Psoas muscle (tissue), 8 donors: ENCODE results near the gene LRIT1. TPM values are rescaled to one million over a fixed set of nuclear protein-coding genes. Genes with fewer than 3 reads are reported as not detected.

ENCODE experiments used
- ATAC-seq, 4 donors: fragments of 200-7000 bp; cut with Tn5 transposase; one replicate each; pipeline ENCODE4 v1.9.1; 2020; ENCODE audit warnings: moderate library complexity in 3 of 4, mild to moderate bottlenecking in 2 of 4
- DNase-seq, 2 donors: peaks; one replicate each; pipeline ENCODE4 v3.0.0-alpha.2; 2020
- H3K27ac ChIP-seq: fragments of 200-600 bp; one replicate; pipeline ENCODE4 v1.8.0; 2022
- H3K27me3 ChIP-seq, 3 donors: fragments of 200-600 bp in 1 of 3; one replicate each; pipeline versions ENCODE4 v1.6.1 to v1.8.0; 2013 to 2022; ENCODE audit warnings: low read length in 2 of 3, mild to moderate bottlenecking in 2 of 3, moderate library complexity in 1 of 3; ENCODE audit not compliant: insufficient read depth in 3 of 3
- H3K36me3 ChIP-seq, 2 donors: fragments of 200-600 bp in 1 of 2; one replicate each; pipeline versions ENCODE4 v1.6.1 to v1.8.0; 2013 to 2022; ENCODE audit warnings: low read depth in 1 of 2, mild to moderate bottlenecking in 1 of 2, moderate library complexity in 1 of 2; ENCODE audit not compliant: insufficient read depth in 1 of 2
- H3K4me1 ChIP-seq: fragments of 200-600 bp; one replicate; pipeline ENCODE4 v1.8.0; 2022
- H3K4me3 ChIP-seq: fragments of 200-600 bp; one replicate; pipeline ENCODE4 v1.8.0; 2022; ENCODE audit warnings: mild to moderate bottlenecking
- H3K9me3 ChIP-seq: fragments of 200-600 bp; one replicate; pipeline ENCODE4 v1.8.0; 2022
- WGBS, 3 donors: extraction: QIAGEN DNeasy Blood & Tissue Kit; methylation state at CpG; one replicate each; pipeline versions ENCODE4 v1.1.6 to v1.1.7; 2013; 5-methylcytosine and 5-hydroxymethylcytosine counted together
- intact Hi-C, 2 donors: fragments of 100-400 bp; cut with DNase I; formaldehyde crosslinking; loops; one replicate each; pipeline versions ENCODE4 v1.11.0 to v1.14.2; 2022
- polyA plus RNA-seq, 3 donors: library from polyadenylated mRNA; stranded (reverse); fragments of 200-250 nt; gene quantifications; one replicate each; pipeline ENCODE4 v1.2.3, GENCODE V29; 2013
- total RNA-seq, 4 donors: library from RNA; stranded (reverse); fragmentation: NEBNext Ultra II Directional in 2 of 4; extraction: Animal tissue kit (Norgen Biotek cat#: 25700) in 2 of 4; gene quantifications; one replicate each; pipeline versions ENCODE4 v1.2.1 to v1.2.4, GENCODE V29; 2021 to 2023
- TF ChIP-seq, protein P1 (sequence below): fragments of 200-600 bp; IDR thresholded peaks from one replicate; pipeline ENCODE4 v1.8.0; 2022; ENCODE audit warnings: antibody characterized with exemption
- donor health status: healthy with polysubstance abuse.
- donor health status: DM: no; HTN: no; CAD: no; lungs with moderate emphysema.
- donor health status: Bipolar disorder and iron deficiency.
- donor health status: healthy.
- donor health status: DM: yes; HTN: yes; CAD: no.
- donor health status: DM: no; HTN: no; CAD: no.
- donor health status: DM: no; HTN: no; CAD: no.
- donor health status: DM: yes; HTN: yes; CAD: no.

Gene LRIT1
- total and polyA plus RNA-seq, 7 donors, result not detected

DNA sequence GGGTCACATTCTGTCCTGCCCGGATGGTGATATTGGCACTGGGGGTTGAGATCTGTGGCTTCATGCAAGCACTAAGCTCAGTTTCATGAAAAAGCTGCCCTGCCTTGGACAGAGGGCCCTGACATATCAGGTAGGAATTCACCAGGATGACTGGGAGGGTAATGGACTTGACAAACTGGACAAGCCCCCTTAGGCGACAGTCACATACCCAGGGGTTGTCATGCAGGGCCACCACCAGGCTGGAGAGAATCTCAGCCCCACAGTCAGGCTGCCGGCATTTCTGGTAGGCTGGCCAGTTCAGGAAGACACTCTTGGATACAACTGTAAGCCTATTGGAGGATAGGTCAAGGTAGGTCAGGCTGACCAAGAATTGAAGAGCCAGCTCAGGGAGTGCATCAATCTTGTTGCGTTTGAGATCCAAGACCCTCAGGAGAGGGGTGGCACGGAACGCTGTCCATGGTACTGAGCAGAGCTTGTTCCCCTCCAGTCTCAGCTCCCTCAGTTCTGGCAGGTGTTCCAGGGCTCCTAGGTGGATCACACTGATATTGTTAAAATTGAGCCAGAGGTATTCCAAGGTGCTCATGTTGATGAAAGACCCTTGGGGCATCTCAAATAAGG is 16.8 kb downstream of the LRIT1 start:
- H3K4me1 ChIP-seq, result no peaks in the 10 kb centered on the region
- ATAC-seq (no peak), DNase-seq (no peak)
- H3K27ac ChIP-seq, result no peak overlapping the region
- H3K27me3 ChIP-seq, result peaks cover 0 to 3% (median 0%) of the 10 kb centered on the region in 3 donors
- H3K9me3 ChIP-seq, result no peaks in the 10 kb centered on the region
- 45 to 49% (median 48%) methylated on average over 6 of the region's 6 CpGs for WGBS, 3 donors
- intact Hi-C loops, result no loop called here
- no peak overlapping the region for H3K4me3 ChIP-seq
- H3K36me3 ChIP-seq, result no peaks in the 10 kb centered on the region
- TF ChIP-seq, protein P1, sequence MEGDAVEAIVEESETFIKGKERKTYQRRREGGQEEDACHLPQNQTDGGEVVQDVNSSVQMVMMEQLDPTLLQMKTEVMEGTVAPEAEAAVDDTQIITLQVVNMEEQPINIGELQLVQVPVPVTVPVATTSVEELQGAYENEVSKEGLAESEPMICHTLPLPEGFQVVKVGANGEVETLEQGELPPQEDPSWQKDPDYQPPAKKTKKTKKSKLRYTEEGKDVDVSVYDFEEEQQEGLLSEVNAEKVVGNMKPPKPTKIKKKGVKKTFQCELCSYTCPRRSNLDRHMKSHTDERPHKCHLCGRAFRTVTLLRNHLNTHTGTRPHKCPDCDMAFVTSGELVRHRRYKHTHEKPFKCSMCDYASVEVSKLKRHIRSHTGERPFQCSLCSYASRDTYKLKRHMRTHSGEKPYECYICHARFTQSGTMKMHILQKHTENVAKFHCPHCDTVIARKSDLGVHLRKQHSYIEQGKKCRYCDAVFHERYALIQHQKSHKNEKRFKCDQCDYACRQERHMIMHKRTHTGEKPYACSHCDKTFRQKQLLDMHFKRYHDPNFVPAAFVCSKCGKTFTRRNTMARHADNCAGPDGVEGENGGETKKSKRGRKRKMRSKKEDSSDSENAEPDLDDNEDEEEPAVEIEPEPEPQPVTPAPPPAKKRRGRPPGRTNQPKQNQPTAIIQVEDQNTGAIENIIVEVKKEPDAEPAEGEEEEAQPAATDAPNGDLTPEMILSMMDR, result no peak

DNA sequence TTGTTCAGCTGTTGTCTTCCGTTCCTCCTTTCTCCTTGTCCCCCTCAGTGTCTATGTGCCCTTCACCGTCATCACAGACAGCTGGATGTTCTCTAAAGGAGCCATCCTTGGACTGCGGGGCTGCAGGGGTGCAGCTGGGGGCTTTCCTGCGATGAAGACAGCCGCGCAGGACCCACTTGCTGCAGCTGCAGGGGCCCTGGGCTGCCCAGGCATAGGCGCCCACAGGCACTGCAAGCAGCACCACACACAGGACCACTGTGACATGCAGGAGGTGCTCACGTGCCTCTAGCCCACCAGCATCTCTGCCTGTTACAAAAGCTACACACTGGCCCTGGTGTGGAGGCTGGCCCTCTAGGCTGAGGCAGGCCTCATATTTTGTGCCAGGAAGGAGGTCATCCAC is 19.4 kb downstream of the LRIT1 start:
- Histone ChIP-seq H3K27ac (no peak overlapping the region), H3K36me3 (no peaks in the 10 kb centered on the region), H3K4me1 (no peaks in the 10 kb centered on the region), H3K9me3 (no peaks in the 10 kb centered on the region), H3K27me3 (peaks cover 0 to 3% (median 0%) of the 10 kb centered on the region in 3 donors), H3K4me3 (no peak overlapping the region)
- no peak for ATAC-seq
- TF ChIP-seq, protein P1, result no peak
- intact Hi-C loops, result no loop called here
- DNase-seq, result no peak
- 69 to 83% (median 73%) methylated on average over 8 of the region's 8 CpGs for WGBS, 3 donors

DNA sequence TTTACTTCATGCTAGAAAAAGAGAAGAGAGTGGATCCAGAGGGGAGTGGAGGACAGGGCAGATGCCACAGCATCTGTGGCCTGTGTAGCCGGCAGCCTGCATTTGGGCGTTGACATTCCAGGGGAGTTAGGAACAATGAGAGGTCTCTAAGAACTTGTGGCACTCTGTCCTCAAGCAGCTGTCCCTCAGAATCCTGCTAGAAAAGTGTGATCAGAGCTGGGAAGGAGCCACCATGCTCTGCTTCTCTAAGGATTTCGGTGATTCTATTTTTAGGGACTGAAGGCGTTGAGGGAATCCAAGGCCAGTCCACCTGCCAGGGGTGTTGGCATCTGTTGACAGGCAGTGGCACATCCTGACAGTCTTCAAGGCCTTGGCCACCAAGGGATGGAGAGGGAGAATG is 23.6 kb downstream of the LRIT1 start:
- Histone ChIP-seq H3K9me3 (no peaks in the 10 kb centered on the region), H3K4me1 (no peaks in the 10 kb centered on the region), H3K27ac (no peak overlapping the region), H3K27me3 (peaks cover 0 to 6% (median 0%) of the 10 kb centered on the region in 3 donors), H3K4me3 (no peak overlapping the region), H3K36me3 (no peaks in the 10 kb centered on the region)
- DNase-seq (no peak), ATAC-seq (no peak)
- intact Hi-C loops, result no loop called here
- WGBS, 3 donors, result 37 to 49% (median 38%) methylated on average over 4 of the region's 4 CpGs
- TF ChIP-seq, protein P1, result no peak

DNA sequence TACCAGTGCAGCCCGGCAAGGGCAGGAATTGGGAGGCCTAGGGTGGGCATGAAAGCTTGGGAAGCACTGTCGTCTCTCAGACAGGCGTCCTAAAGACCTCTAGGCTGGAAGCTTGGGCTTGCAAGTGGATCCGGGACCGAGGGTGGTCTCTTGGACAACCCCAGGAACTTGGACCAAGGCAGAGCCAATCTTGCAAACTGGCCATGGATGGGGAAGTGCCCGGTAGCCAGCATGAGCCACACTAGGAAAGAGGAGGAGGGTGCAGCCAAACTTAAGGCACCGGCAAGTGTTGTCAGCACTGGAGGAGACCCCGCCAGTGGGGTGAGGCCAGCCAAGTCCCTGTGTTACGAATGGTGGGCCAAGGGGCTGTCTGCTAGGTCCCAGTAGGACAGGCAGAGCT is 24.5 kb downstream of the LRIT1 start:
- ATAC-seq (no peak), DNase-seq (no peak)
- intact Hi-C loops, result no loop called here
- Histone ChIP-seq H3K4me3 (no peak overlapping the region), H3K9me3 (no peaks in the 10 kb centered on the region), H3K36me3 (no peaks in the 10 kb centered on the region), H3K4me1 (no peaks in the 10 kb centered on the region), H3K27me3 (peaks cover 0 to 3% (median 0%) of the 10 kb centered on the region in 3 donors), H3K27ac (no peak overlapping the region)
- TF ChIP-seq, protein P1, result no peak
- WGBS, 3 donors, result 78 to 85% (median 80%) methylated on average over 9 of the region's 9 CpGs
